H54 (cell line): Measurements from ENCODE around the gene TSPAN10.

ENCODE experiments used
- DNase-seq: peaks from one replicate; pipeline ENCODE4 v3.0.0; 2011; ENCODE audit warnings: low spot score, mixed read lengths; ENCODE audit not compliant: insufficient read length
- FAIRE-seq: peaks from 3 replicates; lab custom pipeline; 2011; peaks lifted over from hg19 to GRCh38; lab: Jason Lieb, UNC
- POLR2A ChIP-seq: IDR thresholded peaks from 2 replicates; pipeline ENCODE4 v1.6.1; 2011; ENCODE audit warnings: low read depth, mild to moderate bottlenecking, low read length

Gene TSPAN10

DNA sequence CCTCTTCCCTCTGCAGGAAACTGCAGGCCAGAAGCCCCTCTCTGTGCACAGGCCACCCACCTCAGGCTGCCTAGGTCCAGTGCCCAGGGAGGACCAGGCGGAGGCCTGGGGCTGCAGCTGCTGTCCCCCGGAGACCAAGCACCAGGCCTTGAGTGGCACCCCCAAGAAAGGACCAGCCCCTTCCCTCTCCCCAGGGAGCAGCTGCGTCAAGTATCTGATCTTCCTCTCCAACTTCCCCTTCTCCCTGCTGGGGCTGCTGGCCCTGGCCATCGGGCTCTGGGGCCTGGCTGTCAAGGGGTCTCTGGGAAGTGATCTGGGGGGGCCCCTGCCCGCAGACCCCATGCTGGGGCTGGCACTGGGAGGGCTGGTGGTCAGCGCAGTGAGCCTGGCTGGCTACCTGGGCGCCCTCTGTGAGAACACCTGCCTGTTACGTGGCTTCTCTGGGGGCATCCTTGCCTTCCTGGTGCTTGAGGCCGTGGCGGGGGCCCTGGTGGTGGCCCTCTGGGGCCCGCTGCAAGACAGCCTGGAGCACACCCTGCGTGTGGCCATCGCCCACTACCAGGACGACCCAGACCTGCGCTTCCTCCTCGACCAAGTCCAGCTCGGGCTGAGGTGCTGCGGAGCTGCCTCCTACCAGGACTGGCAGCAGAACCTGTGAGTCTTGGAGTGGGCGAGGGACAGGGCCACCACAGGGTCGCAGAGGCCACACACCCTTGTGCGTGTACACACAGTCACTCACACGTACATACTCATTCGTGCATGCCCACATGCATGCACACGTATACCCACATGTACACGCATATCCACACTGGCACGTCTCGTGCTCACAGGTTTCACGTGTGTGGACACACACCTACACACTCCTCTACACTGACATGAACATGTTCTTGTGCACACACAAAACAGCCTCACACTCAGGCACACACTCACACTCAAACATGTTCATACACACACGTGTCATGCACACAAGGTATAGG is 8.3 kb downstream of the TSPAN10 start:
- TF ChIP-seq POLR2A = no peak
- FAIRE-seq = no peak
- DNase-seq = no peak

DNA sequence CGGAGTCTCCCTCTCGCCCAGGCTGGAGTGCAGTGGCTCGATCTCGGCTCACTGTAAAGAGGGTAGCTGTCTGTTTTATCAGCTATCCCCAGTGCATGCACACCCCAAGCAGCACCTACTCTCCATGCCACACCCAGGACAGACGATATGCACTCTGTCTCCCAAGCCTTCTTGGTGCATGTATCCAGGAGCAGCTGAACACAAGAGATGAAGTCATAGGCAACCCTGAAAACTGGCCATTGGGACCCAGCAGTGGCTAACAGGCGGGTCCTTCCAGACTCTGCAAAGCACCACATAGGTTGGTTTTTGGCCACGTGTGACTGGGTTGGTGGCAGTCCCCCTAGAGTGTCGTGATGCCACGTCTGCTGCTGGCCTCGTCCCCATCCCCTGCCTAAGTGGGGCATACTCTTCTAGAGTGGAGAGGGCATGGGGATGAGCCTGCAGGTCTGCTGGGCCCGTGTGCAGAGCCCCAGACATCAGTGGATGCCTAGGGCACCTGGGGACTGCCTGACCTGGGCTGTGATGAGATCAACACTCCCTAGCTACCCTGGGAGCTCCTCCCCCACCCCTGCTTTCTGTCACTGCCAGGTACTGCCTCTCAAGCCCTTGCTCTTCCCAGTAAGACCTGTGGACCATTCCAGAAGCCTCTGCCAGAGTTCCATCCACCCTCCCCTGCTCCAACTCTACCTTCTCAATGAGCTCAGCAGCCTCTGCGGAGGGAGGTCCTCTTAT is 10.0 kb downstream of the TSPAN10 start:
- TF ChIP-seq POLR2A = no peak
- no peak for DNase-seq
- no peak for FAIRE-seq

- no peak for FAIRE-seq
- TF ChIP-seq POLR2A = no peak
- no peak for DNase-seq
Measured at GRCh38 chr17:81647640-81648012, 10.6 kb downstream of the TSPAN10 start.

DNA sequence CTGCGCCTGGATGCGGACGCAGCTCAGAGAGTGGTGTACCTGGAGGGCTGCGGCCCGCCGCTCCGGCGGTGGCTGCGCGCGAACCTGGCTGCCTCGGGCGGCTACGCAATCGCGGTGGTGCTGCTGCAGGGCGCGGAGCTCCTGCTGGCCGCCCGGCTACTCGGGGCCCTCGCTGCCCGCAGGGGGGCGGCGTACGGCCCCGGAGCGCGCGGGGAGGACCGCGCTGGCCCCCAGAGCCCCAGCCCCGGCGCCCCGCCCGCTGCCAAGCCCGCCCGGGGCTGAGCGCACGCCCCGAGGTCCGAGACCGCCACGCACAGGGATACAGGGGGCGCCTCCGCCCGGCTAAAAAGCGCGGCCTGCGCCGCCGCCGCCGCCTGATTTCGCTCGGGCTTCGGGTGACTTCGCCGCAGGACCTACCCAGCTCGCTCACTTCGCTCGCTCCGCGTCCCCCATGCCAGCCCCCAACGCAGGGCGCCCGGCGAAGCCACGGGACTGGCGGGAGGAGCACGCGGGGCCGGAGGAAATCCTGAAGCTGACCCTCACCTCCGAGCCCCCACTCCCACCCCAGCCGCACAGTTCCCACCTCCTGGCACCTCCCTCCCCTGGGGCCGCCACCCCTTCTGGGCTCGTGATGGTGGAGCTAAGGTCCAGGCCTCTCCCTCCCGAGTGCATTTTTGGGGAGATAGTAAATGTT is 11.2 kb downstream of the TSPAN10 start:
- TF ChIP-seq POLR2A = no peak
- no peak for FAIRE-seq
- no peak for DNase-seq

DNA sequence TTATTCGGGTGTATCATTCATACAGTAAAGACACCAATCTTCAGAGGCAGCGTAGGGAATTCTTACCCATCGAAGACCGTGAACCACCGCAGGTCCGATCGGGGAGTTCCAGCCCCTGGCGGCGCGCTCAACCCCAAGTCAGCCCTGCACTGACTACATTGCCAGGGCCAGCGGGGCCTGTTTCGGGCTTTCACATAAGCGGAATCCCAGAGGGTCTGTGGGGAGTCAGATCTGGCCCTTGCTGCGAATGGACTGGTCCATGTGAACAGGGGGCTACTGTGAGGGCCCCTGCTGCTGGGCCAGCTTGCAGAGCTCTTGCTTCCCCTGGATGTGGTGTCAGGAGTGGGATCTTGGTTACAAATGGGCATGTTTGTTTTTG is 11.7 kb downstream of the TSPAN10 start:
- no peak for TF ChIP-seq POLR2A
- DNase-seq (no peak), FAIRE-seq (no peak)

DNA sequence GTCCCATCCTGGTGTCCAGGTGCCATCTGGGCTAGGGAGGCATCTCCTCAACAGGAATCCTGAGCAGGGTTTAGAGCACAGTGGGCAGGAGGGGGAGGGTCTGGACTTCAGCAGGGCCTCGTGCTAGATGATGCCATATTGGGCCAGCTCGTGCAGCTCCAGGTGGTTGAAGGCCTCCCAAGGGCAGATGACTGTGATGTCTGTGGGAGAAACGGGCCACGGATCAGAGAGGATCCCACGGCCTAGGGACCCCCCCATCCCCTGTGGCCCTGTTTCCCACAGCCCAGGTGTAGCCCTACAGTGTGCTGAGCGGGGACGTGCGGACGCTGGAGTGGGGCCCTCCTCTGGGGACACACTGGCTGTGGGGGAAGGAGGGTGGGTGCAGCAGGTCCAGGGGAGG is 14.0 kb downstream of the TSPAN10 start:
- DNase-seq (no peak), FAIRE-seq (no peak)
- no peak for TF ChIP-seq POLR2A

- no peak; the same call in 1 of the 2 replicates for TF ChIP-seq POLR2A
- DNase-seq (peak; percentile 98), FAIRE-seq (peak; percentile 33)
Measured at GRCh38 chr17:81651692-81652091, 14.7 kb downstream of the TSPAN10 start.

DNA sequence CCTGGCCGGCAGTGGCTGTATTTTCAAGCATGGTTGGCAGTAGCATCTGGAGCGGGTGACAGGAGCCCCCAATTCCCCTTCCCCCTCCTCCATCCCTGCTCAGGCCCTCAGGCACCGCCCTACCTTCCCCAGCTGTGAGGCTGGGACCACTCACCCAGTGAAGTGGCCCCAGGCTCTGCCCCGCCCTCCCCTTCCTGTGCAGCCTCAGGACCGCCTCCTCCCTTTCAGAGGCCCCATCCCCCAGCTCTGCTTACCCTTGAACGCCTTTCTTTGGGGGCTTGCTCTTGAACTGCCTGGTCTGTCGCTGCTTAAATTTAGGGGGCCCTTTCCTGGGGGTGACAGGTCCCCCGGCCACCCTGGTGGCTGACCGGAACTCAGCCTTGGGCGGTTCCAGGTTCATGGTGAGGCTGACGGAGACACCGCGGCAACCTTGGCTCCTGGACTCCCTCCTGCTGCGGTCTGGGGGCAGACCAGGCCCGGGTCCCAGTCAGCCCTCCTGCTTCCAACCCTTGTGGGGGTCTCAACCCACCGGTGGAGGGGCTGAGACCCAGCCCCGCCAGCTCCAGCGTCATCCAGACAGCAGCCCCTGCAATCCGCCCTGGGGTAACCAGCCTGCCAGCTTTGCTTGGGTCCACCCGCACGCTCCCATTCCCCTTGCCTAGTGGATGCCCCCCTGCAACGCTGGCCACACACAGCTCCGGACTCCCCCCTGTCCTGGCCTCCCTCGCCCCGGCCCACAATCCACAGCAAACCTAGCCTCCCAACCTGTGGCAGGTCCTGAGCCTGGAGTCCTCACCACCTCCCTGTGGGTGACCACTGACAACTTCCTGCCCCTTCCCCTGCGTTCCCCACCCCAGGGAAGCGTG is 16.1 kb downstream of the TSPAN10 start:
- FAIRE-seq (no peak), DNase-seq (no peak)
- TF ChIP-seq POLR2A = no peak

- FAIRE-seq = no peak
- TF ChIP-seq POLR2A = no peak
- DNase-seq = no peak
Measured at GRCh38 chr17:81655378-81656117, 18.6 kb downstream of the TSPAN10 start.

GRCh38 chr17:81656118-81656743 is 19.2 kb downstream of the TSPAN10 start, which contains the start of gene PDE6G:
Gene PDE6G, minus strand, starts transcription at chr17:81656542. Its CDS starts 3,237 bp downstream, at chr17:81653305.
- no peak for TF ChIP-seq POLR2A

DNA sequence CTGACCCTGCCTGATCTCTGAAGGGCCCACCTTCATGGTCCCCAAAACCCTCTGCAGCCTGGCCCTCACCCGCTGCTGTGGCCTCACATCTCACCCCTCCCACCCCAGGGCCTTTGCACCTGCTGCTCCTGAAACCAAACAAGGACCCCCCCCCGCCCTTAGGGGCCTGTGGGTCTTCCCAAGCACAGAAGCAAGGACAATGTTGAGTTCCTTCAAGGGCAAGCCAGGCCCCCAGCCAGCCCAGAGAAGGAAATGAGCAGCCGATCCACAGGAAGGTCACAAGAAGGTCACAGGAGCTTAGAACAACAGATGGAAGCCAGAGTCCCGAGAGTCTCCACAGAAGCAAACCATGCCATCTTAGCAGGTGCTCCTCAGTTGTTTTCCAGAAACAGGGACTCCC is 19.8 kb downstream of the TSPAN10 start:
- FAIRE-seq (no peak), DNase-seq (no peak)
- TF ChIP-seq POLR2A = no peak

More at GRCh38 chr17:81656118-81656743, 19.2 kb downstream of the TSPAN10 start, which contains the start of gene PDE6G:
- no peak for DNase-seq
- FAIRE-seq = no peak

DNA sequence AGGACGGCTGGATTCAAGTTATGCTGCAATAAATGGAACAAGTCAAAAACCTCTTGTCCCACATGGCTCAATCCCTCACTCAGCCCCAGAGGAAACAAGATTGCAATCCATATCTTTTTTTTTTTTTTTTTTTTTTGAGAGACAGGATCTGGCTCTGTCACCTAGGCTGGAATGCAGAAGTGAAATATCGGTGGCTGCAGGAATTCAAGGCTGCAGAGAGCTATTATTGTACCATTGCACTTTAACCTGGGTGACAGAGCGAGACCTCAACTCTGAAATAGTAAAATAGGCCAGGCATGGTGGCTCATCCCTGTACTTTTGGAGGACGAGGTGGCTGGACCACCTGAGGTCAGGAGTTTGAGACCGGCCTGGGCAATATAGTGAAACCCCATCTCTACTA is 22.0 kb downstream of the TSPAN10 start:
- FAIRE-seq (no peak), DNase-seq (no peak)
- no peak for TF ChIP-seq POLR2A
